Fibroblast of mammary gland (primary cell): ENCODE measurements around the gene KRTAP4-7.
"Not testable (repeated sequence)": the region's sequence is repeated elsewhere in the genome, so short reads cannot be mapped to it uniquely, and the experiment has no call there.

Experiments
- DNase-seq: peaks from one replicate; pipeline ENCODE4 v3.0.0-alpha.2; 2010; ENCODE audit warnings: low read depth
- H3K4me3 ChIP-seq: 2 replicates; pipeline ENCODE4 v1.5.1; 2011; ENCODE audit warnings: low read depth, mild to moderate bottlenecking, low read length, moderate library complexity; ENCODE audit not compliant: control insufficient read depth
- TF ChIP-seq, protein P1 (sequence below): conservative IDR thresholded peaks from 2 replicates; pipeline ENCODE4 v1.5.1; 2011; ENCODE audit warnings: low read depth, low read length, inconsistent platforms; ENCODE audit not compliant: control insufficient read depth, insufficient read depth

Gene KRTAP4-7

DNA sequence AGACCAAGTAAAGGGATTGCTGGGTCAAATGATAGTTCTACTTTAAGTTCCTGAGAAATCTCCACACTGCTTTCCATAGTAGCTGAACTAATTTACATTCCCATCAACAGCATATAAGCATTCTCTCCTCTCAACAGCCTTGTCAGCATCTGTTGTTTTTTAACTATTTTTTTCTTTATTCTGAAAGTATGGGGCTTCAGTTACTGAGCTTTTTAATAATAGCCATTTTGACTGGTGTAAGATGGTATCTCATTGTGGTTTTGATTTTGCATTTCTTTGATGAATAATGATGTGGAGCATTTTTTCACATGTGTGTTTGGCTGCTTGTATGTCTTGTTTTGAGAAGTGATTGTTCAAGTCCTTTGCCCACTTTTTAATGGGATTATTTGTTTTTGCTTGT, 31.4 kb upstream of the KRTAP4-7 start:
- H3K4me3 ChIP-seq: no peak overlapping the region
- TF ChIP-seq, protein P1, sequence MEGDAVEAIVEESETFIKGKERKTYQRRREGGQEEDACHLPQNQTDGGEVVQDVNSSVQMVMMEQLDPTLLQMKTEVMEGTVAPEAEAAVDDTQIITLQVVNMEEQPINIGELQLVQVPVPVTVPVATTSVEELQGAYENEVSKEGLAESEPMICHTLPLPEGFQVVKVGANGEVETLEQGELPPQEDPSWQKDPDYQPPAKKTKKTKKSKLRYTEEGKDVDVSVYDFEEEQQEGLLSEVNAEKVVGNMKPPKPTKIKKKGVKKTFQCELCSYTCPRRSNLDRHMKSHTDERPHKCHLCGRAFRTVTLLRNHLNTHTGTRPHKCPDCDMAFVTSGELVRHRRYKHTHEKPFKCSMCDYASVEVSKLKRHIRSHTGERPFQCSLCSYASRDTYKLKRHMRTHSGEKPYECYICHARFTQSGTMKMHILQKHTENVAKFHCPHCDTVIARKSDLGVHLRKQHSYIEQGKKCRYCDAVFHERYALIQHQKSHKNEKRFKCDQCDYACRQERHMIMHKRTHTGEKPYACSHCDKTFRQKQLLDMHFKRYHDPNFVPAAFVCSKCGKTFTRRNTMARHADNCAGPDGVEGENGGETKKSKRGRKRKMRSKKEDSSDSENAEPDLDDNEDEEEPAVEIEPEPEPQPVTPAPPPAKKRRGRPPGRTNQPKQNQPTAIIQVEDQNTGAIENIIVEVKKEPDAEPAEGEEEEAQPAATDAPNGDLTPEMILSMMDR: no peak
- peak; percentile 28 for DNase-seq

GRCh38 chr17:41054025-41054424, 29.9 kb upstream of the KRTAP4-7 start:
- no peak for DNase-seq
- H3K4me3 ChIP-seq: no peak overlapping the region
- TF ChIP-seq, protein P1: no peak

GRCh38 chr17:41054556-41054955, 29.4 kb upstream of the KRTAP4-7 start:
- not testable (repeated sequence) for H3K4me3 ChIP-seq, DNase-seq

DNA sequence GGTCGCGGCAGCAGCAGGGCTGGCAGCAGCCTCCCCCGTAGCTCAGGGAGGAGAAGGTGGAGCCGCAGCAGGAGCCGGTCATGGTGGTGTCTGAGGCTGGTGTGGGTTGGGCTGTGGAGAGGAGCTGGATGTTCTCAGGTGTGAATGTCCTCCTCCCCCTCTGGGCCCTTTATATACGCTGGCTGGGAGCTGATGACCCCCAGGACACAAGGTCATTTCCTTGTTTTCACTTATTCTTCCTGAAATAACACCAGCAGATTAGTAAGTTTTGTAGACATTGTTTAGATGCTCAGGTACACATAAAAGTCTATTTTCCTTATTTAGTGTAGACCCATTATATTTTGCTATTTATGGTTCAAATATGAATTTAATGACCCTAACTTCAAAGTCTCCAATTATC, 28.8 kb upstream of the KRTAP4-7 start, which contains the start of gene KRTAP2-2:
TSS of gene KRTAP2-2 (minus strand) at position 101 of the 400 bp plus-strand sequence. CDS start at position 82, 19 bp downstream.
- not testable (repeated sequence) for DNase-seq, H3K4me3 ChIP-seq

- no peak overlapping the region for H3K4me3 ChIP-seq
- TF ChIP-seq, protein P1: no peak
- DNase-seq: no peak
Measured at GRCh38 chr17:41057547-41057946, 26.4 kb upstream of the KRTAP4-7 start.

- peak; percentile 15 for DNase-seq
- no peak overlapping the region for H3K4me3 ChIP-seq
- TF ChIP-seq, protein P1: no peak
Measured at GRCh38 chr17:41058741-41059140, 25.2 kb upstream of the KRTAP4-7 start.

- H3K4me3 ChIP-seq: not testable (repeated sequence)
- DNase-seq: peak; percentile 86
Measured at GRCh38 chr17:41059276-41060051, 24.5 kb upstream of the KRTAP4-7 start.

DNA sequence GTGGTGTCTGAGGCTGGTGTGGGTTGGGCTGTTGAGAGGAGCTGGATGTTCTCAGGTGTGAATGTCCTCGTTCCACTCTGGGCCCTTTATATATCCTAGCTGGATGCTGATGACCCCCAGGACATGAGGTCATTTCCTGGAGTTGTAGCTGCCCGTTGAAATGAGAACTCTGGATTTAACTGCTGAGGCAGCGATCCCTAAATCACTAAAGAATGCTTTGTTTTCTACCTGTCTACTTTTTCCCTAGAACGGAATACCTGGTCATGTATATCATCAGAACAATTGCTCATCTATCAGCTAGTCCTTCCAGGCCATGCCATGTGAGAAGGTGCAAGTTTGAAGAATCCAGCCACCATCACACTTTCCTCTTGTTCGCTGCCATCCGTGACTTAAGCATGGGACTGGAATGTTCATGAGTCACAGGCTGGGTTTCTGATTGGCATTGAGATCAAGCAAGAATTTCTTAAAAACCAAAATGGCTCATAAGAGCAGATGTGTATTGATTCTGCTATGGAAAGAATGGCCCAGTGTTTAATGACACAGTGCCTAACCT, 23.8 kb upstream of the KRTAP4-7 start, which contains the start of gene KRTAP2-3:
TSS of gene KRTAP2-3 (minus strand) at position 63 of the 553 bp plus-strand sequence. CDS start 64 bp downstream, outside the sequence.
- H3K4me3 ChIP-seq: no peak within 1 kb of the TSS
- TF ChIP-seq, protein P1: no peak
- DNase-seq: peak; percentile 92
